Stimulated activated CD4-positive, alpha-beta T cell treated with anti-CD3 and anti-CD28 coated beads, Interleukin-12 subunit alpha, Interleukin-12 subunit beta, amount 100 ng/mL, for 24 hours (primary cell): Measurements from ENCODE around the gene PPP2R3B.
A peak's percentile ranks its signal among the peaks of the same experiment; 100 is the strongest.
"Not testable (repeated sequence)": the region's sequence is repeated elsewhere in the genome, so short reads cannot be mapped to it uniquely, and the experiment has no call there.

Experiments used
- DNase-seq, 2 experiments: peaks; one replicate each; pipeline ENCODE4 v3.0.0-alpha.2; 2020; ENCODE audit warnings: low read depth in 2 of 2

PPP2R3B gene

GRCh38 chrX:386768-387575 lies at the start of gene PPP2R3B:
Gene PPP2R3B, minus strand, starts transcription at chrX:386907. Its CDS starts 216 bp downstream, at chrX:386691.
- peak; percentile 95 to 99 for DNase-seq

- DNase-seq: no peak
Observed at GRCh38 chrX:435536-436122, 48.9 kb upstream of the PPP2R3B start.

GRCh38 chrX:434946-435345 lies 48.2 kb upstream of the PPP2R3B start:
- no peak for DNase-seq

GRCh38 chrX:433771-434170 lies 47.1 kb upstream of the PPP2R3B start:
- DNase-seq: no peak

DNA sequence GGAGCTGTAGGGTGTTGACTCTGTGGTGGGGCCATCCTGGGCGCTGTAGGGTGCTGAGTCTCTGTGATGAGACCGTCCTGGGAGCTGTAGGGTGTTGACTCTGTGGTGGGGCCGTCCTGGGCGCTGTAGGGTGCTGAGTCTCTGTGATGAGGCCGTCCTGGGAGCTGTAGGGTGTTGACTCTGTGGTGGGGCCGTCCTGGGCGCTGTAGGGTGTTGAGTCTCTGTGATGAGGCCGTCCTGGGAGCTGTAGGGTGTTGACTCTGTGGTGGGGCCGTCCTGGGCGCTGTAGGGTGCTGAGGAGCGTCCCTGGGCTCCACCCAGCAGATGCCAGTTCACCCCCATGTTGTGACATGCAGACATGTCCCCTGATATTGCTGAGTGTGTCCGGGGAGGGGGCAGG lies 46.0 kb upstream of the PPP2R3B start:
- not testable (repeated sequence) for DNase-seq

- no peak for DNase-seq
Observed at GRCh38 chrX:431492-432111, 44.9 kb upstream of the PPP2R3B start.

DNA sequence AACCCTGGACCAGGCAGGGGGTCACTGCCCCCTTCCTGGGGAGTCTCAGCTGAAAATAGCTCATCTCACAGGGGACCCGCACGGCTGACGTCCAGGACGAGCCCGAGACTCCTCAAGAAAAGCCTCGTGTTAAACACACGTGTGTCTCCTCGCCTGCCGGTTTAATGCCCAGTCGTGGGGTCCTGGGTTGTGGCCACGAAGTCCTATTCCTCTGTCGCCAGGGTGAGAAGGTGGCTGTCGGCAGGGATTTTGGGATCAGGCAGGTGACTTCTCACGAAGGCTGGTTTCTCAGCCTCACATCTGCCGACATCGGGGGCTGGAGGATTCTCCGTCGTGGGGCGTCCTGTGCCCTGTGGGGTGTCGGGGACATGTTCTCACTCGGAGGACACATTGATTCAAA lies 44.3 kb upstream of the PPP2R3B start:
- DNase-seq: no peak

DNA sequence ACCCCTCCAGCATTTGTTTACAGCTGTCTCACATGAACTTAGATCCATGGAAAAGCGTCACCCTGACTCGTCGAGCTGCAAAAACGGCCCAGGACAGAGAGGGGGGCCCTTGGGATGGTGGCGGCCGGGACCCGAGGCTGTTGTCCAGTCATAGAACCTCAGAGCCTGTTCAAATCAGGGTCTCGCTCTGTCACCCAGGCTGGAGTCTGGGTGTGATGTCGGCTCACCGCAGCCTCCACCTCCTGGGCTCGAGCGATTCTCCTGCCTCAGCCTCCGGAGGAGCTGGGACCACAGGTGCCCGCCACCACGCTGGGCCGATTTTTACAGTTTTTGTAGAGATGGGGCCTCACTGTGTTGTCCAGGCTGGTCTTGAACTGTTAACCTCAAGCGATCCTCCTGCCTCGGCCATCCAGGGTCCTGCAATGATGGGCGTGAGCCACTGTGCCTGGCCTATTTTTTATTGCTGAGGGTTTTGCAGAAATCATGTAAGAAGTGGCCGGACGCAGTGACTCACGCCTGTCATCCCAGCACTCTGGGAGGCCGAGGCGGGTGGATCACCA lies 42.6 kb upstream of the PPP2R3B start:
- DNase-seq: no peak

DNA sequence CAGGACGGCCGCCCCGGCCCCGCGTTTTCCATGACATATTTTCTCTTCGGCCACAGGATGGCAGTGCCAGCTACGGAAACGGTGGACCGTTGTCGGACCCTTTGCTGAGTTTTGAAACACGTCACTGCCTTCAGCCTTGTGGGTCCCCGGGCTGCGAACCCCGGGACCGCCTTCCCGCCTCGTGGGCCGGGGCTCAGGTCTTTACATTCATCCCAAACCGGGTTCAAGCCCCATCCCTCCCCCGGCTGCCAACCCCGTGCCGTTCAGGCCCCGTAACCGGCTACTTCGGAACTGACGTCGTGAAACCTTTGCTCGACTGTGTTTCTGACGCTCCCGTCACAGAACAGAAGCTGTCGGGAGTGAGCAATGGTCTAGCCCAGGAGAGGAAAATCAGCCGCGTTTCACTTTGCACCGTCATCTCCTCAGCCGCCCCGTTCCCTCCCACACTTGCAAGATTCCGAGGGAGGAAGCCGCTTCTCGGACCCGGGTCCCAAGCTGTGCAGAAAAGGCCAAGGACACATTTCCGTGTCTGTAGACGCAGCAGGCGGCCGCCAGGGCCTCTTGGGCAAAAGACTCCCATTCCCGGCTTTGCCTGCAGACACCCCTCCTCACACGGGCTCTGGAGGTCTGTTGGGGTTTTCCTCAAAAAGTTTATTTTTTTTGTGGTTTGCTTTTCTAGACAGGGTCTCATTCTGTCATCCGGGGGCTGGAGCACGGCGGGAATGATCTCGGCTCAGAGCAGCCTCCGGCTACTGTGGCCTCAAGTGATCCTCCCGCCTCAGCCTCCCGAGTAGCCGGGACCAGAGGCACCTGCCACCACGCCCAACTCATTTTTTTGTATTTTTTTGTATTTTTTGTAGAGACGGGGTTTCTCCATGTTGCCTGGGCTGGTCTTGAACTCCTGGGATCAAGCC lies 41.4 kb upstream of the PPP2R3B start:
- peak in 1 of 2 experiments; percentile 2 for DNase-seq

DNA sequence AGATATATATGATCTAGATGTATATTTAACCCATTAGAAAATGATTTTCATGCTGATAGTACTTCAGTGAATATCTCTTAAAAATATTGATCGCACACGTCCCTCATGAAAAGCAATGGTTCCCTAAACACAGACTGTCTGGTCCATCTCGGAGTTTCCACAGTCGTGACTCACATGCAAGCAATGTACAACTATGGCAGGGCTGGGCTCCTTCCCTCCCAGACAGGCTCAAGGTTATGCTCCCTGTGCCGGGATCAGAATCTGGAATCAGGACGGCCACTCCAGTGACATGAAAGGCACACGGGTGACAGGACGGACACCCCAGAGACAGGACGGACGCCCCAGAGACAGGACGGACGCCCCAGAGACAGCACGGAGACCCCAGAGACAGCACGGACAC lies 40.2 kb upstream of the PPP2R3B start:
- DNase-seq: no peak

GRCh38 chrX:425056-425455 lies 38.3 kb upstream of the PPP2R3B start:
- no peak for DNase-seq

GRCh38 chrX:421646-422391 lies 35.1 kb upstream of the PPP2R3B start:
- DNase-seq: no peak

GRCh38 chrX:420496-421223 lies 34.0 kb upstream of the PPP2R3B start:
- DNase-seq: no peak

- DNase-seq: no peak
Observed at GRCh38 chrX:418927-419729, 32.4 kb upstream of the PPP2R3B start.

DNA sequence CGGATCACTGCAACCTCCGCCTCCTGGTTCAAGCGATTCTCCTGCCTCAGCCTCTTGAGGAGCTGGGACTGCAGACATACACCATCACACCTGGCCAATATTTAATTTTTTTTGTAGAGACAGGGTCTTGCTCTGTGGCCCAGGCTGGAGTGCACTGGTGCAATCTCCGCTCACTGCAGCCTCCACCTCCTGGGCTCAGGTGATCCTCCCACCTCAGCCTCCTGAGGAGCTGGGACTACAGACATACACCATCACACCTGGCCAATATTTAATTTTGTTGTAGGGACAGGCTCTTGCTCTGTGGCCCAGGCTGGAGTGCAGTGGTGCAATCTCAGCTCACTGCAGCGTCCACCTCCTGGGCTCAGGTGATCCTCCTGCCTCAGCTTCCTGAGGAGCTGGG lies 28.8 kb upstream of the PPP2R3B start:
- DNase-seq: not testable (repeated sequence)

DNA sequence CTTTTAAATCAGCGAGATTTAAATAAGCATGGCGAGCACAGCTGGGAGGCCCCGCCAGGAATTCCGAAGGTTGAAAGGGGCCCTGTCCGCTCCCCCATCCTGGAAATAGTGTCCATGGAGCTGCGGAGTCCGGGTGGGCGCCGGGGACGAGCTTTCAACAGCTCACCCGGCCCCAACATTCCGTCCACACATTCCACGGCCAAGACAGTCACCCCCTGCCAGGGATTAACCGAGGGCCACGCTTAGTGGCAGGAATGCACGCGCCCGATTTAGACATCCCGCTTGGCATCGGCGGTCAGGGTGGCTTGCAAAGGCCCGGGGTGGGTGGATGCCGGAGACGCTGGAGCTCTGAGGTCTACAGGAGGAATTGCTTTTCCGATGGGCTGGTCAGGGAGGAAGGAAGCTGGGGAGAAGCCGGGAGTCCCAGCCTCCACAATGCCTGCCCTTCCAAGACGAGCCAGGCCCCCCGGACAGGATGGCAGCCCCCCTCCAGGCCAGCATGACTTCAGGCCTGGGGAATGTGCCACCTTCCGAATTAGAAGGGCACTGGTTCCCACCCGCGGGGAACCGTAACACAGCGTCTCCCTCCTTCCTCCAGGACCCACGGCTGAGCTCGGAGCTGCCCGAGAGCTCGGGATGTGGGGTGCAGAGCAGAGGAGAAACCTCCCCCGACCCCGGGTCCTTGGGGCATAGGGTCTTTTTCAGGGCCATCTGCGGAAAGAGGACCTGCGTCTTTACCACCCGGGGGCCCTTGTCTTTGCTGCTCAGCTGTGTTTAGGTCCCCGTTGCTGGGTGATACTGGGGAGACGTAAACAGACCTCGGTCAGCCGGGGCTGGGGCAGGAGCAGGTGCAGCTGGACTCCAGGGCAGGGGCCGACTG lies 26.9 kb upstream of the PPP2R3B start:
- DNase-seq: no peak

DNA sequence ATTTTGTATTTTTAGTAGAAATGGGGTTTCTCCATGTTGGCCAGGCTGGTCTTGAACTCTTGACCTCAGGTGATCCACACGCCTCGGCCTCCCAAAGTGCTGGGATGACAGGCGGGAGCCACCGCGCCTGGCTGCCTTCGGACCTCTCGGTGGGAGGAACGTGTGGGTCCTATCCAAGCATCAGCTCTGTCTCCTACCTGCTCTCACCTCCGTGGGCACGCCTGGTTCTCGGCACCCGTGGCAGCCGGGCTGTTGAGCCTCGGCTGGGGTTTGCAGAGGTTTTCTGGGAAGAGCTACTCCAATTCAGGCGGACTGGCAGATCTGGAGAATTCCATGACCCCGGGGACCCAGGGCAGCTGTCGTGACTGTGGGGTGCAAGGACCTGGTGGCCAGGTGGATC lies 23.6 kb upstream of the PPP2R3B start:
- no peak for DNase-seq

- DNase-seq: no peak
Observed at GRCh38 chrX:405149-405548, 18.4 kb upstream of the PPP2R3B start.
